Measurements from ENCODE around the gene CIDEA.
A peak's percentile ranks its signal among the peaks of the same experiment; 100 is the strongest.

CIDEA gene

DNA sequence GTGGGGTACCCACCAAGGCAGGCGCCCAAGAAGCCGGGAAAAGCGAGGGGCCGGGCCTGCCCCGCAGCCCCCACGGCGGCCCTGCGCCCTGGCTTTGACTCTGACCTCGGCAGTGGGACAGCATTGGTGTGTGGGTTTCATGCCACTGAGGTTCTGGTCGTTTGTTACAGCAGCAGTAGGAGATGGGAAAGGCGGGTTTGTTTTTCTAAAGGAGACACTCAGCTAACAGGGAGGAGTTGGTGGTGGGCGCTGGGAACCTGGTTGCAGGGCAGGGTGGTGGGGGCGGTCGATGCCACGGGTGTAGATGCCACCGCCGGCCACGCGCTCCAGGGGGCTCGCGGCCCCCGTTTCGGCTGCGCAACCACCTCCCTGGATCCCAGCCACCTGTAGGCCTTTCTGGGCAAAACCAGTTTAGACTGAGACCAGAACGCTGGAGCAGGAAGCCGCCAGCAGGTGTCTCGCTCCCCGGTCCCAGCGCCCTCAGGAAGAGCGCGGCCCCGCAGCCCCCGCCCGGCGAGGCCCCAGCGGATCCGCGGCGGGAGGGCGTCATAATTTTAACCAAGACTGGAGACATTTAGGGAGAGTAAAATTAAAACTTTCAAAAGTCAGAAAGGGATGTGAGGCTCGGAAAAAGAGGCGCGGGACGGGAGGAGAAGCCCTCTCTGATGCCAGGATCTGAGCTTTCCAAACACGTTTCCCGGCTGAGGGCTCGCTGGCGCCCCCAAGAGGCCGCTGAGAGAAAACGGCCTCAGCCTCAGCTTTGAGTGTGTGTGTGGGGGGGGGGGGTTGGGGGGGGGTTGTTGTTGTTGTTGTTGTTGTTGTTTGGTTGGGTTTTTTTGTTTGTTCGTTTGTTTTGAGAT is 17.4 kb downstream of the CIDEA start:
- peak; percentile 83 for DNase-seq (ENCODE audit: low spot score)

GRCh38 chr18:12274793-12275192 is 20.6 kb downstream of the CIDEA start:
- no peak for DNase-seq (ENCODE audit: low spot score)

DNA sequence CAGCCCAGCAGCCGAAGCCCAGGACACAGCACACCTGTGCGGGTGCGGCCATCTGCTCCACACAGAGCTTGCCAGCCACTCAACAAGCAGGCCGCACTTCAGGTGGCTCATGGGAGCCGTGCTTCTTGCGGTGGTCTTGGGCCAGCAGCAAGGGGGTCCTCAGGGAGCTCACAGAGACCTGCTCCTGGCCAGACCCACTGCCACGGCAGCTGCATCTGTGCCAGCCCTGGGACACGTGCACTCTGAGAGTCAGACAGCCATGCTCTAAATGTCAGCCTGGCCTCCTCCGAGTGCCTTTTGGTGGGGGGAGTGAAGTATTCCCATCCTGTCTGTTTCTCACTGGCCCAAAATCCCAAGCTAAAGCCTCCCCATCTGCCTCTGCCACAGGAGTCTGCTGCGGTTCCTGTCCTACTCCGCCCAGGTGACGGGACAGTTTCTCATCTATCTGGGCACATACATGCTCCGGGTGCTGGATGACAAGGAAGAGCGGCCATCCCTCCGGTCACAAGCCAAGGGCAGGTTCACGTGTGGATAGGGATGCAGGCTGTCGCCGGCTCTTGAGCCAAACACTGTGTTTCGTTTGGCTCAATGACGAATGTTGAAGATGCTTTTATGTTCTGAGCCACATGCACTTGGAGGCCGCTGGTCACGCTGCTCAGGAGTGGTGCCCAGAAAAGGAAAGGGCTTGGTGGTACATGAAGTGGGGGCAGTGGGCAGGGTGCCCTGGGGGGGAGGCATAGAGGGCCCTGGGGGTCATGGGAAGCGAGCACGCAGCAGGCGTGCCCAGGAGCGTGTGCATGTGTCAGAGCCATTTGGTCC is 22.8 kb downstream of the CIDEA start:
- DNase-seq (ENCODE audit: low spot score) = no peak

DNA sequence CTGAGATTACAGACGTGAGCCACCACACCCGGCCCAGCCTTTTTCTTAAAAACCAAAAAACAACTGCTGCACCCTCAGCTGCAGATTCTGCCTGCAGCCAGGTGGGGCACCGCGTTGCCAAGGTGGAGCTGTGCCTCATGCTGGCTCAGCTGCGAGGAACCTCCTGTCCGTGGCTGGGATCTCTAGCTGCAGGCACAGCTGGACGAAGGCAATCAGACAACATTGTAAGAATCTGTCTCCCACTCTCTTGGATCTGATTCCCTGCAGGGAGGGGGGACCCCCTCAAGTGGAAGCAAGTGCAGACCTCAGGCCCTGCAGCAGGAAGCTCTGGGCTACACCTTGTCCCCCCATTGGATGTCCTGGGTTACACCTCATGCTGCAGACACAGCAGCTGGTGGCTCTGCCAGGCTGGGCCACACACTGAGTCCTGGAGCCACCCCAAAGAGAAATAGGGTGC is 24.1 kb downstream of the CIDEA start:
- DNase-seq (ENCODE audit: low spot score) = no peak

DNA sequence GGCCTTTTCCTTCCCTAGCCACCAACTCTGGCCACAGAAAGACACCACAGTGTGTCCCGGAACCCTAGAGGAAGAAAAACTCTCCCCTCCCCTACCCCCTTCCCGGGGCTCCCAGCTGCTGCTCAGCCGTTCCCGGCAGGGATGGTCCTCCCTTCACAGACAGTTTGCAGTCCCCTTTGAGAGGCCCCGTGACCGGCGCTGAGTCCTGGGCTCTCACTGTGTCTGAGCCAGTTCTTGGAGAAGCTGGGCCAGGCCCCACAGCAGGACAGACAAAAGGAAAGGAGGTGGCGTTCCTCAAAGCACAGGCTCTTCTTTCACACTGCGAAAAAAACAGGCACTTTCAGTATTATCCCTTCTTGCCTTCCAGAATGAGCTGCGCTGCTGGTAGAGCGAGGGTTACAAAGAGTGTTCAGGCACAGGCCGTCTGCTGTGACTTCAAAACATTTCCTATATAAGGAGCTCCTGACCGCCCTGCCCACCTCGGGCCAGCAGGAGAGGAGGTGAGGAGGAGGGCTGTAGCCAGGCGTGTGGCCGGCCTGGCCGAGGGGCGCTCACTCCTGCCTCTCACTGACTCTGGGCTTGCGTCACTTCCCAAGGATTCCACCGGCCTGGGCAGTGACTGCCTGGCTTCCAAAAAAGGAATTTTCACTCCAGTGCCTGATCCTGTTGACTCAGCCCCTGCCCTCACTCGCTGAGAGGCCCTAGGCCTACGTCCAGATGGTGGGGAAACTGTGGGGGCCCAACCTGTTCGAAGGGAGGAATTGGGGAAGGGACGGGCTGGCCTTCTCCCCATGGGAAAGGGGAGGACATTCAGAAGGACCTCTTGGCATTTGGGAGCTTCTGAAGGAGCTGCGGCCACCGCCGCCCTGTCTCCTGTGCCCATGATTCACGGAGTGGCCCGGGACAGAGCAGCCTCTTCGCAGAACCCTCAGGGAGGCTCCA is 24.9 kb downstream of the CIDEA start:
- peak; percentile 58 for DNase-seq (ENCODE audit: low spot score)

DNA sequence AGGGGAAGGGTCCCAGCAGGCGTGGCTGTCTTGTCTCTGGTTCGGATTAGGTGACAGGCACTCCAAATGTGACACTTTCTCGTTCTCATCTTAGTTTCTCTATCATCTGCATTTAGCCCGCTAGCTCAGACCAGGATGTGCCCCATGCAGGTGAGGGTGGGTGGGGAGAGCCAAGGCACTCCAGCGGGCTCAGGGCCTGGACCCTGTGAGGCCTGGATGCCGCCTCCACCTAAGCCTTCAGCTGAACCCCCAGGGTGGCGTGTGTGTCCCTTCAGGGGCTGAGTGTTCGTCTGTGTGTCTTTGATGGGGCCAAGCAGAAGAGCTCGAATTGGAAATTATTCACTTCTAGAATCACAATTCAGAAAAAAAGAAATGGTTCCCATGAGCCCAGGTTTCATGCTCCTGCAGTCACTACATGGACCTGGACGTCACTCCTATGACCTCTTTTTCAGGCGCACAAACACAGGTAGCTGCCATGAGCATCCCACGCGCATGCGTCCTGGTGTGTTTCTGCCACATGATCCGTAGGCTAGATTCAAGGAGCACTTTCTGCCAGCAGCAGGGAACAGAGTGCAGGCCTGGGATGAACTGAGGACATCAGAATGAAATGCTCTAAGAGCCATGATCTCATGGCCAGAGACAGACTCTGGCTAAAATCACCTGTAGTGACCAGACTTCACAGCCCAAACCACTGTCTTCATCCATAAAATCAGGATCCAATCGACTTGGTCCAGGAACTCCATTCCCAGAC is 25.8 kb downstream of the CIDEA start:
- DNase-seq (ENCODE audit: low spot score) = no peak

DNA sequence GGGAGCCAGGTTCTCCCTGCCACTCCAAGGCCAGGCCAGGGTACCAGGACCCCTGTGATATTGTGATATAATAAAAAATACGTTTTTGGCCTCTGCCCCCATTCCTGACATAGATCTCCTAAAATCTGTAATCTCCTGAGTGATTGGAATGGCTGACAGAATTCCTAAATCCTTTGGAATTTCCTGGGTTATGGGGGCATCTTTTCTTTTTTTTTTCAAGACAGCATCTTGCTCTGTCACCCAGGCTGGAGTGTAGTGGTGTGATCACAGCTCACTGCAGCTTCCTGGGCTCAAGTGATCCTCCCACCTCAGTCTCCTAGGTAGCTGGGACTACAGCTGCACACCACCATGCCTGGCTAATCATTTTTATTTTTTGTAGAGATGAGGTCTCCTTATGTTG is 27.7 kb downstream of the CIDEA start:
- no peak for DNase-seq (ENCODE audit: low spot score)

DNA sequence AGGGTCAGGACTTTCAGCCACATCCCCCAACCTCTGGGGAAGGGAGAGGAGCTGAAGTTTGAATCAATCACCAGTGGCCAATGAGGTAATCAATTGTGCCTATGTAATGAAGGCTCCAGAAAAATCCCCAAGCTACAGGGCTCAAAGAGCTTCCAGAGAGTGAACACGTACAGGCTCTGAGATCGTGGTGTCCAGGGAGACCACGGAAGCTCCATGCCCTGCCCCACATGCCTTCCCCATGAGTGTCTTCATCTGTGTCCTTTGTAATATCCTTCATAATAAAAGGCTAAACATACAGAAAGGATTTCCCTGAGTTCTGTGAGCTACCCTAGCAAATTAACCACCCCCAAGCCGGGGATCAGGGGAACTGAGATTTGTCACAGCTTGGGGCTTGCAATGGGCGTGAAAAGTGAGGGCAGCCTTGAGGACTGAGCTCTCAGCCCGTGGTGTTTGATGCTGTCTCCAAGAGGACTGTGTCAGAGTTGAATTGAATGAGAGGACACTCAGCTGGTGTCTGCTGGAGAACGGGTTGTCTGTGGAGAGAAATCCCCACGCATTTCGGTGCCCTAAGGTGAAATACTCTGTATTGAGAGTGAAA is 28.4 kb downstream of the CIDEA start:
- DNase-seq (ENCODE audit: low spot score) = no peak

DNA sequence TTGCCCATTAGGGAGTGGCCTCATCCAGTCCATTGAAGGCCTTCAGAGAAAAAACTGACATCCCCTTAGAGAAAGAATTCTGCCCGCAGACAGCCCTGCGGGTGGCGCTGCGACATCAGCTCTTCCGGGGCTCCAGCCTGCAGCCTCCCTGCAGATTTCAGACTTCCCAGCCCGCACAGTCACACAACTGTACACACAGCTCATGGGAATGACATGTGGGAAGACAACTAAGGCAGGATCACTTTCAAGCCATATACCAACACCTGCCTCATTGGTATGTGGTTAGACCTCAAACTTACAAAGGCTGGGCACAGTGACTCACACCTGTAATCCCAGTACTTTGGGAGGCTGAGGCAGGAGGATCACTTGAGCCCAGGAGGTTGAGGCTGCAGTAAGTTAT is 29.1 kb downstream of the CIDEA start:
- no peak for DNase-seq (ENCODE audit: low spot score)

DNA sequence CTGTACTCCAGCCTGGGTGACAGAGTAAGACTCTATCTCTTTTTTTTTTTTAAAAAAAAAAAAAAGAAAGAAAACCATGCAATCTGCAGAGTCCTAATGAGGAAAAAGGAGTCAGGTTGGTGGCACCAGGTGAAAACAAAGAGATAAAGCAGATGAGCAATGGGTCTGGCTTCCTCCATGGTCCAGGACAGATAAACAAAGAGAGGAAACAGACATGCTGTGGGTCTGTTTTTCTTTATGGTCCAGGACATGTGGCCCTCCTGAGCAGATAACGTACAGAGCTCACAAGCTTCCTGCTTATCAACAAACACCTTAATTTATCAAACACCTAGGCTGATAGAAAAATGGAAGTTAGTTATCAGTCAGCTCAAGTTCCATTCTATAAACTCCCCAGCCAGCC is 29.5 kb downstream of the CIDEA start:
- DNase-seq (ENCODE audit: low spot score) = peak; percentile 66

- DNase-seq (ENCODE audit: low spot score) = no peak
These were observed 33.0 kb downstream of the CIDEA start for GRCh38 chr18:12287131-12287681.

DNA sequence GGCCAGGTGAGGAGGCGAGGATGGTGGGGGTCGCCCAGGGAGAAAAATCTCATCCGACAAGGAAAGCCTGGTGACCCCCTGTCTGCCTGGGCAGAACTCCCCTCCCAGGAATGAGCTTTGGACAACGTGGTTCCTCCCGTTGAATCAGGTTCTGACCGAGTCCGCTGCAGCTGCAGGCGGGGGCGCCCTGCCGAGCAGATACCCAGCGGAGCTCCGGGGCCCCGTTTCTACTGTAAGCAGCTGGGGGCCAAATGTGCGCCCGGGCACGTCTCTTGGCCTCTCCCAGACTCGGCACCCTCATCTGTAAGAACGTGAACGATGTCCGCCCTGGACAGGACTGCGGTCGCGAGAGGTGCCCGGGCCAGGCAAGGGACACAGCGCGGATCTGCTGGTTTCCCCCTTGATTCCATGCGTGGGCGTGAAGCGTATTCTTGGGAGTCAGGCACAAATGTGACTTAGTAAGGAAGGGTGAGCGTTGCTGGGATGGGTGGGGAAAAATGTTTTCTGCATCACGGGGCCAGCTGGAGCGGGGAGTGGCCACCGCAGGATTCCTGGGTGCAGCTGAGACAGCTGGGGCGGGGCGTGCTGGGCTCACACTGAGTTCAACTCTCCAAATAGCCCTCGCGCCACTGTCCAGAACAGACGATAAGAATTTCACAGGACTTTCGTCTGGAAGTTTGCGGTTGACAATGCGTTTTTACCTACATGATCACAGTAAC is 33.7 kb downstream of the CIDEA start:
- no peak for DNase-seq (ENCODE audit: low spot score)

GRCh38 chr18:12288403-12288755 is 34.2 kb downstream of the CIDEA start:
- no peak for DNase-seq (ENCODE audit: low spot score)

DNA sequence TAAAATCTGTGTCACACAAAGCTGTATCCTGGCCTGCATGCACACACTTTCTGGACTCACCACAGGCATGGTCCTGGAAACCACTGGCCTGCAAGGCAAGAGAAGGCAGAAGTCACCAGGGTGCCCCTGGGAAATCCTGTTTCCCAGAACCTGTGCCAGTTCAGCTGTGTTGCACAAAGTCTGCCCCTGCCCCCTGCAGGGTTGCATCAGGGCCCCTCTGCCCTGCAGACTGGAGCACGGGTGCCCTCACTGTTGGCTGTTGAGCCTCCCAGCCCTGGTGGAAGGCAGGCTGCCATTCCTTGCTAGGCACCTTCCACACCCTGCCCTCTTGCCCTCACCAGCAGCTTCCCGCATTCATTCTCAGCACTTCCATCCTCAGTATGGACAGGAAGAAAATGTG is 35.9 kb downstream of the CIDEA start:
- DNase-seq (ENCODE audit: low spot score) = no peak

GRCh38 chr18:12291161-12291560 is 37.0 kb downstream of the CIDEA start:
- DNase-seq (ENCODE audit: low spot score) = no peak

- DNase-seq (ENCODE audit: low spot score) = no peak
These were observed 37.5 kb downstream of the CIDEA start for GRCh38 chr18:12291690-12292089.

DNA sequence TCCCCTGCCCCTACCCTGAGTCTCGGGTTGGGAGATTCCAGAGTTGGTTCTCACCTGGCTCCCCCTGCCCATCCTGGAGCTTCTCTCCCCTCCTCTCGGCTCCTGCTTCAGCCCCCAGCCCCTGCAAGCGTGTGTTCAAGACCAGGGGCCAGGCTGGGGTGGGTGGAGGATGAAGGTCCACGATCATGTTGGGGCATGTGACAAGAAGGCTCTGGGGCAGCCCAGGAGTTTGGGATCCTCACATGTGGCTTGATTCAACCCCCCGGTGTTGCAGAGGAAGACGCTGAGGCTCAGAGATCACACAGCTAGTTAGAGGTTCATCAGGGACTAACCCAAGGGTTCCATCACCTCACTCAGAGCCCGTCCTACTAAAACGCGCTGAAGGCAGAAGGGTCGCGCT is 39.7 kb downstream of the CIDEA start:
- DNase-seq (ENCODE audit: low spot score) = no peak

DNA sequence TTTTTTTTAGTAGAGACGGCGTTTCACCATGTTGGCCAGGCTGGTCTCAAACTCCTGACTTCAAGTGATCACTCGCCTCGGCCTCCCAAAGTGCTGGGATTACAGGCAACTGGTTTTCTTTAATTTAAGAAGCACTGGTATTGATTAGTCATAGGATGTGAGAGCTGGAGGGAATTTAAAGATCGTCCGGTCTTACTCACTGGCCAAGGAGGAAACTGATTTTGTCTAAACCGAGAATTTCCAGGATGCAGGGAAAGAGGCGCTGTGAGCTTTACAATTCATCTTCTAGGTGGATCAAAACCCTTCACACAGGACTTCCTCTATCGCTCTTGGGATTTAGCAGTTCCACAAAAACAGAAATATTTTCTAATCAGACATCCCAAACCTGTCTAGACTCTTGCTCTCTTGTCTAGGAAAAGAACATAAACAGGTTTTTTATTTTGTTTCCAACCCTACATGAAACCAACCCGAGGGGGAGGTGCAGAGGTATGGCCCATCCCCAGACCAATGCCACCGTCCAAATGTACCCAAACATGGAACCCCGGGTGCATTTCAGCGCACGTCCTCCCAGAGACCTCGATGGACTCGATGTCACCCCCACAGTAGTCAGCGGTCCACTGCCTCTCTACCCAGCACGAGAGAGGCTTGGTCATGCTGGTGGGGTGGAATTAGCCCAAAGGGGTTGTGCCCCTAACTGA is 41.4 kb downstream of the CIDEA start:
- no peak for DNase-seq (ENCODE audit: low spot score)

- DNase-seq (ENCODE audit: low spot score) = no peak
These were observed 41.9 kb downstream of the CIDEA start for GRCh38 chr18:12296087-12296403.

All from SK-N-DZ (cell line).